Measurements from ENCODE around the gene ACTR10.

DNA sequence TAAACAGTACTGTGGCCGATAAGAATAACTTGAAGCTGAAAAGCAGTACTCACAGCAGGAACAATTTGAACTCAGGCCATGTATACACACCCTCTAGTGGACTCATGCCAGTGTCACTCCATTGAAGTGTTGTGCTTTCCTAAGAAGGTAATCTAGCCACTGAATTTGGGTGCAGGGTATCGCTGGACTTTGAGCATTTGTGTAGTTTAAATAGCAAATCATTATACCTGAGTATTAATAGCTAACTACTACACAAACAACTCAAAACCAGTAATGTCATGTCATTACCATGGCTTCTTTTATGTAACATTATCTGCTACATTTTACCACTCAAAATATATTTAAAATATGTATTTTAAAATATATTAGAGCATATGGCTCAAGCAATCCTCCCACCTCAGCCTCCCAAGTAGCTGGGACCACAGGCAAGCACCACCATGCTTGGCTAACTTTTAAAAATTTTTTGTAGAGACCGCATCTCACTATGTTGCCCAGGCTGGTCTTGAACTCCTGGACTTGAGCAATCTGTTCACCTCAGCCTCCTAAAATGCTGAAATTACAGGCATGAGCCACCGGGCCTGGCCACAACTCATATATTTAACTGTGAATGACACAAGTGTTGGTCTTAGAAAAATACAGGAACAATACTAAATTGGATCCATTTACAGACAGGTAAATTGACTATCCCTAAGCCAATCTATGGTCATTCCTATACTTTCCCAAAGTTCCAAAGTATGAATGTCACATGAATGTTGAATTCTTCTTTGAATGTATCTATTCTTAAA is 72.8 kb downstream of the ACTR10 start:
- TF ChIP-seq, protein P1, sequence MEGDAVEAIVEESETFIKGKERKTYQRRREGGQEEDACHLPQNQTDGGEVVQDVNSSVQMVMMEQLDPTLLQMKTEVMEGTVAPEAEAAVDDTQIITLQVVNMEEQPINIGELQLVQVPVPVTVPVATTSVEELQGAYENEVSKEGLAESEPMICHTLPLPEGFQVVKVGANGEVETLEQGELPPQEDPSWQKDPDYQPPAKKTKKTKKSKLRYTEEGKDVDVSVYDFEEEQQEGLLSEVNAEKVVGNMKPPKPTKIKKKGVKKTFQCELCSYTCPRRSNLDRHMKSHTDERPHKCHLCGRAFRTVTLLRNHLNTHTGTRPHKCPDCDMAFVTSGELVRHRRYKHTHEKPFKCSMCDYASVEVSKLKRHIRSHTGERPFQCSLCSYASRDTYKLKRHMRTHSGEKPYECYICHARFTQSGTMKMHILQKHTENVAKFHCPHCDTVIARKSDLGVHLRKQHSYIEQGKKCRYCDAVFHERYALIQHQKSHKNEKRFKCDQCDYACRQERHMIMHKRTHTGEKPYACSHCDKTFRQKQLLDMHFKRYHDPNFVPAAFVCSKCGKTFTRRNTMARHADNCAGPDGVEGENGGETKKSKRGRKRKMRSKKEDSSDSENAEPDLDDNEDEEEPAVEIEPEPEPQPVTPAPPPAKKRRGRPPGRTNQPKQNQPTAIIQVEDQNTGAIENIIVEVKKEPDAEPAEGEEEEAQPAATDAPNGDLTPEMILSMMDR (IDR thresholded peaks at IDR 0.05; ENCODE audit: low read depth, low read length), result no peak
- no peak for TF ChIP-seq POLR2A (IDR thresholded peaks at IDR 0.05; ENCODE audit: extremely low read depth, insufficient read length)
- TF ChIP-seq MYC (IDR thresholded peaks at IDR 0.05; ENCODE audit: low read depth, low read length), result no peak
- TF ChIP-seq, protein P2, sequence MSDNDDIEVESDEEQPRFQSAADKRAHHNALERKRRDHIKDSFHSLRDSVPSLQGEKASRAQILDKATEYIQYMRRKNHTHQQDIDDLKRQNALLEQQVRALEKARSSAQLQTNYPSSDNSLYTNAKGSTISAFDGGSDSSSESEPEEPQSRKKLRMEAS (IDR thresholded peaks at IDR 0.05; ENCODE audit: low read depth, low read length), result no peak
